Bone marrow (tissue), 2 donors: Measurements from ENCODE around the gene ABCF1.

Experiments used
- DNase-seq, 2 donors: peaks; one replicate each; lab custom pipeline; 2025; lab: John Stamatoyannopoulos, UW

ABCF1 gene

DNA sequence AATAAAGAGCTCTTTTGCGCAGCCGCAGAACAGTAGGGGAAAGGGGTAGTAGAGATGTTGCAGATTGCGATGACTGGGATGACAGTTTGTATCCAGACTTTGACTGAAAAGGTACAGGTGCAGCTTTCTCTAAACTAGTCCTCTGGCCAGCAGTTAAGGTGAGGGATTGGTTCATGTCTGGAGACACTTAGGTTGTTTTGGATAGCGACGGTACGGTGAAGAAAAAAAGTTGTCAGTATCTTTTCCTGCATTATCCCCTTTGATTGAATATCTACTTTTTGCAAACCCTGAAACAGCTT is 13.6 kb upstream of the ABCF1 start:
- DNase-seq = peak in 1 of 2 donors; percentile 71

DNA sequence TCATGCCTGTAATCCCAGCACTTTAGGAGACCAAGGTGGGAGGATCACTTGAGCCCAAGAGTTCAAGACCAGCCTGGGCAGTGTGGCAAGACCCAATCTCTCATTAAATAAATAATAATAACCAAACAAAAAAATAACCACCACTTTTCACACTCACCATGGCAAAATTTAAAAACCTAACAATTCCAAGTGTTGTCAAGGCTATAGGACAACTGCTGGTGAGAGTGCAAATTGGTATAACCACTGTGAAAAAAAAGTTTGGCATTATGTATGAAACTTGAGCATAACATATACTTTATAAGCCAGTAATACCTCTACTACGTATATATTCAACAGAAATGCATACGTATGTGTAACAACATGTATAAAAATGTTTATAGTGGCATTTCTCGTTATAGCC is 10.3 kb upstream of the ABCF1 start:
- no peak for DNase-seq

DNA sequence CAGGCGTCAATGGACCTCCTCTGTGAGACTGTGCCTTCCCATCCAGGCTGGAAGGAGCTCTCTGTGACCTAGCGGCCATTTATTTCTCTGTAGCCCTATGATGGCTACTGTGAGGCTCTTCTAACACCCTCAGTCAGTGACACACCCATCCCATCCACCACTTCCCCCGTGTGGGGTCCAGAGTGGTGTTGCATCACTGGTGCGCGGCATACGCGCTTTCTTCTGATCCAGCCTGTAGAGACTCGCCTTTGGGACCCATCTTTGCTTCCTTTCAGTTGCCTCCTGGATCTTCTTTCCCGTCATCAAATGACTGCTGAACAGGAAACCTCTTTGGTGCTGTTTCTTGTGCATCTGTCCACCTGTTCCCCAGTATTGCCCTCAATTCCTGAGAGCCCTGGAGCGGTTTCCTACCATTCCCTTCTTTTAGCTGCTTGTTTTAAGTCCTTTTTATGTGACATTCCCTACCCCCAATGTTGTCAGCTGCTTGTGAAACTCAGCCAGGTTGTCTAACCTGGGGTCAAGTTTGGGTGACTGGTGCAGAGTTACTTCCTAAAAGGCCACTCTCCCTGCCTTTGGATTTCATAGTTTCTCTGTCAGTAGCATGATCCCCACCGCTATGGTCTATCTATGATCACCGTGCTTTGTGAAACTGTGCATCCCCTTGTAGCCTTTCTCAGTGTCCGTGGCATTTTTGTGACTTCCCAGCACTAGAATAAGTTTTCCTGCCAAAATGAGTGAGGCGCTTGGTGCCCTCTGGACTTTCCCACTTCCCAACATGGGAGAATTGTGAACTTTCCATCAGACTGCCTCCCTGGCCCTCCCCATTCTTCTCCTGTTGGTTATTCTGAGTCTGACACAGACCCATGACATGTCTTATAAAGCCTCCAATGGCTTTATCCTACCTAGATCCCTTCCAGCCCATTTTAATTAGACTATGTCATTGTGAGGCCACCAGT is 8.5 kb upstream of the ABCF1 start:
- no peak for DNase-seq

DNA sequence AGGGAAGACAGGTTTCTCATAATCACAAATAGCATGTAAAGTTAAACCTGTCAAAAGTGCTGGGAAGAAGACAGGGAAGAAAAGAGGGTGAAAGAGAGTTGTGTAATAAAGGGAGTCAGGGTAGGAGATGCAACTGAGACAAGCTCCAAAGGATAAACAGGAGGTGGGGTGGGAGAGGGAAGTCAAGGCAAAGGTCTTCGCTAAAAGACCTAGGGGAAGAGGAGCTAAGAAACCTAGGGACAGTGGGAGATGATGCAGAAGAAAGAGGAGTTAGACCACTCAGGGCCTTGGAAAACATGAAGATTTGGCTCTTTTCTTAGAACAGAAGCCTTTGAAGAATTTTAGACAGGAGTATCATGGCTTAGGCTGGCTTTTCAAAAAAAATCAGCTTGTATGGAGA is 7.1 kb upstream of the ABCF1 start:
- DNase-seq = no peak

DNA sequence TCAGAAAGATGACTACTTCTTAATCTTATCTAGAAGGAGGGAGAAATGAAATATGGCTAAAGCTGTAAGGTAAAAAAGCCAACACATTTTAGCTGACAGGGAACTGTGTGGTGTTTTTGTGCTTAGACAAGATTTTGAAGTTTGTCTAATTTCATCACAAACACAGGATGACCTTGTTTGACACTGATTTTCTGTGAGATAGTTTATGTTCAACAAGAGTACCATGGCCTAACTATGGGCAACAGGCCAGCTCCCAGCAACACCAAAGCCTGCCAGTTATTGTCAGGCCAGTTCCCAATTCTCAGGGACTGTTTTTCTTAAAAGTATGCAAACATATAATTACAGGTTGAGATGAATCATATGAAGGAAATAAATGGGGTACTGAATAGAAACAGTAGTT is 5.5 kb upstream of the ABCF1 start:
- no peak for DNase-seq

DNA sequence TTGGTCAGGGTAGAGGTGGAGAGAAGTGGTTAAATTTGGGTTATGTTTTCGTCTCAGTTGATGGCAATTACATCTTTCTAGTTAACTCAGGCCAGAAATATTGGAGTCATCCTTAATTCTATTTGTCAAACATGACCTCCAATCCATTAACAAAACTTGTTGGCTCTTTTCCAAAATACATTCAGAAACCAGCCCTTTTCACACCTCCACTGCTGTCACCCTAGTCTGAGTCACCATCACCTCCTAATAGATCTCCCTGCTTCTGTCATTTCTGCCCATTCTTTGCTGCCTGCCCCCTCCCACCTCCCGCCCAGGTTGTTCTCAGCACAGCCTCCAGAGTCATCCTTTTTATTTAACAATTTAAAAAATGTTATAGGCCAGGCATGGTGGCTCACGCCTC is 3.0 kb upstream of the ABCF1 start:
- no peak for DNase-seq

DNA sequence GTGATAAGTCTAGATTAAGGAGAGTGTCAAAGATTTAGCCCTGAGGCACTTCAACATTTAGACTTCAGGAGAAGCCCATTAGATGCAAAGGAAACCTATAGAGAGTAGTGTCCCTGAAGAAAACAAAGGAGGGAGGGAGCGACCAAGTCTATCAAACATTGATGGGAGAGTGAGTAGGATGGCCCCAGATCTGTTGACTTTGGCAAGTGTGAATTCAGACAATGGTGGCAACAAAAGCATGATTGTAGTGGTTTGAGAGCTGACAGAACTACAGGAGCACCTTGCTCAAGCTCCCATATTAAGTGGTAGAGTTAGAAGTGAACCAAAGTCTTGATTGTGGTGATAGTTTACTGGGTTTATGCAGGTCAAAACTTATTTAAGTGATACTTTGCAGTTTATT is 979 bp upstream of the ABCF1 start:
- DNase-seq = no peak

DNA sequence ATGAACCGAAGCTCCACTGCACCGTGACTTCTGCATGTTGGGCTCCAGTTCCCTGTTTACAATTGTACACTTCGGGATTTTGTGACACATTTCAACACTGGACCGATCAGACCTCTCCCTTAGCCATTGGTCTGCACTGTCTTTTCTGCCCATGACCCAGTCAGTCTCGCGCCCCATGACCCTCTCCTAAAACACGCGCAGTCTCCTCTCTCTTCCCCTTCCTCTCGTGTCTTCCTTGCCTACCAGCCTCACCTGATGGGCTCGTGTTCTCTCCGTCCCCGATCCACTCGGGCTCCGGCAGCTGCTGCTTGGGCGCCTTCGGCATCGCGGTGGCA is 535 bp upstream of the ABCF1 start:
- DNase-seq = peak in 1 of 2 donors; percentile 42

DNA sequence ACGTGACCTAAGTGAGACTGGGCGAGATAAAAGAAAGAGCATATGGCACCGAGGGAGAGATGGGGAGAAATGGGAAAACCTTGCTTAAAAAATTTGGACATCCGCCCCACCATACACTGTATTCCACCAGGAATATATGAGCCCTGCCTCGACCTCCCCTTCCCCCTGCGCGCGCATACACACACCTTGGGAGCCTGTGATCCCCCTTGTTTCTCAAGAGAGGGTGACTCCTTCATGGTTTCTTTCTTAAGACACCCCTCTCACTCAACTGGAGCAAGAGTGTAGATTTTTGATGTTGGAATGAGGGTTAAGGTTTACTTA is 480 bp downstream of the ABCF1 start:
- no peak for DNase-seq

DNA sequence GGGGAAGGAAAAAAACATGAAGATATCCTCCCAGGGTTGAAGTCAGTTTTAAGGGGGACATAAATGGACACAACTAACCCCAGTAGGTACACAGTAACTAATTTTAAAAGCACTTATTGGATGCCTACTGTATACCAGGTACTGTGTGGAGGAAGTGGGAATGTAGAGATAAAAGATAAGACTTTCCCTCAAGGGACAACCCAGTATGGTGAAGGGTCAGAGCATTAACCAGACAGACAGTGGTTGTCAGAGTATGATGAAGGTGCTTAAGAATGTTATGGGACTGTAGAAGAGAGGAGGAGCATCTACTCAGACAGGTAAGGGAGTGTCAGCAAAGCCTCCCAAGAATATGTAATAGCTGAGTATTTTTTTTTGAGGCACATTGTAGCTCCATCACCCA is 906 bp downstream of the ABCF1 start:
- no peak for DNase-seq

DNA sequence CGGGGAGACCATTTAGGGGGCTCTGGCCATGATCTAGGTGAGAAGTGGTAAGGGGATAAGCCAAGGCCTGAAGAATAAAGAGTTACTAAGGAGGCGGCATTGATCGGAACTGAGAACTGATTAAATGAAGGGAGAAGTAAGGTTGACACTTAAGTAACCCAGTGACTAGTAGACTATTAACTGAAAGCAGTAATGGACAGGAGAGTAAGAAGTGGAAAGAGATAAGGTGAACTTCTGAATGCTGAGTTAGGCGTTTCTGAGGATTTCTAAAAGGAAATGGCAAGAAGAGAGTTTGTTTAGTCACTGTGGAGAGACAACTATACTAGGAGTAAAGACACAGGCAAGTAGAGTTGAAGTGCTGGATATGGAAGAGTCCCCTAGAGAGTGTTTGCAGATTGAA is 1.9 kb downstream of the ABCF1 start:
- DNase-seq = no peak

DNA sequence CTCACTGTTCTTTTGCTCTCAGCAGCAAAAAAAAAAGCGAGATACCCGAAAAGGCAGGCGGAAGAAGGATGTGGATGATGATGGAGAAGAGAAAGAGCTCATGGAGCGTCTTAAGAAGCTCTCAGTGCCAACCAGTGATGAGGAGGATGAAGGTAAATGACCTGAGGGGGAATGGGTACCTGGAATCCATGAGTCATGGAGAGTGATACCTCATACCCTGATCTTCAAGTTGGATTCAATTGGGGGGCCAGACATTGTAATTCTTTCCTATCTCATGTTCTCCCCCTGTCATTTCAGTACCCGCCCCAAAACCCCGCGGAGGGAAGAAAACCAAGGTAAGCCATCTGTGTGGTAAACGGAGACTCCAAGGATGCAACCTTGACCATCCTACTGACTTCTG is 6.8 kb downstream of the ABCF1 start:
- no peak for DNase-seq

DNA sequence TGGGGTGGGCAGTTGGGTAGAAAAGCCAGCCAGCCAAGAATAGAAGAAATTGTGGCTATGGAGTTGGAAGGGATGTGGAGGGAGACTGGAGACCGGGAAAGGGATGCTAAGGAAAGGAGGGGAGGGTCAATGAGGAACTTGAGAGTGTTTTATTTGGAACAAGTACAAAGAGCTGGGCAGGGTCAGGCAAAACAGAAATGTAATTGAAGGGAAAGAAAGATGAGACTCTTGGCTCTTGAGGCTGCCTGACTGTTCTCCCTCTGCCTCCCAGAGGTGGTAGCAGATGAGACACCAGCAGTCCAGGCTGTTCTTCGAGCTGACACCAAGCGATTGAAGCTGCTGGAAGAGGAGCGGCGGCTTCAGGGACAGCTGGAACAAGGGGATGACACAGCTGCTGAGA is 12.7 kb downstream of the ABCF1 start:
- DNase-seq = no peak

DNA sequence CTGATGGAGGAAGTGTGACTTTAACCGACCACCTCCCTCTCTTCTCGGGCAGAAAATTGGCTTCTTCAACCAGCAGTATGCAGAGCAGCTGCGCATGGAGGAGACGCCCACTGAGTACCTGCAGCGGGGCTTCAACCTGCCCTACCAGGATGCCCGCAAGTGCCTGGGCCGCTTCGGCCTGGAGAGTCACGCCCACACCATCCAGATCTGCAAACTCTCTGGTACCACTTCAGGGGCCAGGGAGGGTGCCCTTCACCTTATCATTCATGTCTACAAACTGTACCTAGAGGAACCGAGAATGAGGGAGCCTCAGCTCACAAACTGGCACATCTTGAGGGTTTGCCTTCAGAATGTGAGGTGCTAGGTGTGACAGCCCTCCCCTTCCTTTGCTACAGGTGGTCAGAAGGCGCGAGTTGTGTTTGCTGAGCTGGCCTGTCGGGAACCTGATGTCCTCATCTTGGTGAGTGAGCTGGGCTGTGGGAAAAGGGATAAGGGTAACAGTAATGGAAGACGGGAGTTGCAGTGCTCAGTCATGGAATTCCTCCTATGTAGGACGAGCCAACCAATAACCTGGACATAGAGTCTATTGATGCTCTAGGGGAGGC is 18.6 kb downstream of the ABCF1 start:
- no peak for DNase-seq

DNA sequence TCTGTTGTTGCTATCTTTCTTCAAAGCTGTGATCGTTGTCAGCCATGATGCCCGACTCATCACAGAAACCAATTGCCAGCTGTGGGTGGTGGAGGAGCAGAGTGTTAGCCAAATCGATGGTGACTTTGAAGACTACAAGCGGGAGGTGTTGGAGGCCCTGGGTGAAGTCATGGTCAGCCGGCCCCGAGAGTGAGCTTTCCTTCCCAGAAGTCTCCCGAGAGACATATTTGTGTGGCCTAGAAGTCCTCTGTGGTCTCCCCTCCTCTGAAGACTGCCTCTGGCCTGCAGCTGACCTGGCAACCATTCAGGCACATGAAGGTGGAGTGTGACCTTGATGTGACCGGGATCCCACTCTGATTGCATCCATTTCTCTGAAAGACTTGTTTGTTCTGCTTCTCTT is 19.3 kb downstream of the ABCF1 start:
- DNase-seq = no peak

DNA sequence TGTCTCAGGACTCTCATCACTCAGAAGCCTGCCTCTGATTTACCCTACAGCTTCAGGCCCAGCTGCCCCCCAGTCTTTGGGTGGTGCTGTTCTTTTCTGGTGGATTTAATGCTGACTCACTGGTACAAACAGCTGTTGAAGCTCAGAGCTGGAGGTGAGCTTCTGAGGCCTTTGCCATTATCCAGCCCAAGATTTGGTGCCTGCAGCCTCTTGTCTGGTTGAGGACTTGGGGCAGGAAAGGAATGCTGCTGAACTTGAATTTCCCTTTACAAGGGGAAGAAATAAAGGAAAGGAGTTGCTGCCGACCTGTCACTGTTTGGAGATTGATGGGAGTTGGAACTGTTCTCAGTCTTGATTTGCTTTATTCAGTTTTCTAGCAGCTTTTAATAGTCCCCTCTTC is 19.8 kb downstream of the ABCF1 start:
- DNase-seq = no peak

DNA sequence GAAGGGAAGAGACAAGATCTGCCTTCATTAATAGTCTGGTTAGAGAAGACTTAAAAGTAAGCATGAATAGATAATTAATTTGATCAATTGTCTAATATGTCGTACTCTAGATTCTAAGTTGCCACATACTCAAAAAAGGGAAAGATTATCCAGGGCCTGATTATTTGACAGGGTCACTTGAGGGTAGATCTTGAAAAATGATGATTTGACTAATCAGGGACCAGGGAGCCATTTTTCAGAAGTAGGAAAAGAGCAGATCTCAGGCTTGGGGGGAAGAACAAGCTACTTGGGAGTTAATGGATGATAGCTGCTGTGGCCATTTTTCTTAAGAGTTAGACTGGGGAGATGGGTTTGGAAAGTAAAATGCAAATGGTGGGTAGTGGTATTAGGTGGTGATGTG is 21.0 kb downstream of the ABCF1 start:
- DNase-seq = no peak

DNA sequence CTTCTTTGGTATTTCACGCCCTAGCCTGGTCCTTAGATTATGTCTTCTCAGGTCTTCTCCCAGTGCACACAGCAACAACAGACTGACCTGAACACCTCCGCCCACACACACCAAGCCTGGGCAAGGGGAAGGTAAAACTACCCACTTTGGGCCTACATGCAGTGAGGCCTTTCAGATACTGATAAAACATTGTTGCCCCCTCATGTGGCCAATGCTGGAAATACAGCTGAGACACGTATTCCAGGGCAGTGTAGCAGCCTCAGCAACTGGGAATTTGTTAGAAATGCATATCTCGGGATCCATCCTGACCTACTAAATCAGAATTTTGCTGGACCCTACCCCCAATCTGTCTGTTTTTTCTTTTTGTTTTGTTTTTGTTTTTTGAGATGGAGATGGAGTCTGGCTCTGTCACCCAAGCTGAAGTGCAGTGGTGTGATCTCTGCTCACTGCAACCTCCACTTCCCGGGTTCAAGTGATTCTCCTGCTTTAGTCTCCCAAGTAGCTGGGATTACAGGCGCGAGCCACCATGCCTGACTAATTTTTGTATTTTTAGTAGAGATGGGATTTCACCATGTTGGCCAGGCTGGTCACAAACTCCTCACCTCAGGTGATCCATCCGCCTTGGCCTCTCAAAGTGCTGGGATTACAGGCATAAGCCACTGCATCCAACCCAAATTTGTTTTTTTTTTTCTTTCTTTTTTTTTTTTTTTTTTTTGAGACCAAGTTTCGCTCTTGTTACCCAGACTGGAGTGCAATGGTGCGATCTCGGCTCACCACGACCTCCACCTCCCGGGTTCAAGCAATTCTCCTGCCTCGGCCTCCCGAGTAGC is 26.3 kb downstream of the ABCF1 start:
- peak; percentile 33 to 39 for DNase-seq

DNA sequence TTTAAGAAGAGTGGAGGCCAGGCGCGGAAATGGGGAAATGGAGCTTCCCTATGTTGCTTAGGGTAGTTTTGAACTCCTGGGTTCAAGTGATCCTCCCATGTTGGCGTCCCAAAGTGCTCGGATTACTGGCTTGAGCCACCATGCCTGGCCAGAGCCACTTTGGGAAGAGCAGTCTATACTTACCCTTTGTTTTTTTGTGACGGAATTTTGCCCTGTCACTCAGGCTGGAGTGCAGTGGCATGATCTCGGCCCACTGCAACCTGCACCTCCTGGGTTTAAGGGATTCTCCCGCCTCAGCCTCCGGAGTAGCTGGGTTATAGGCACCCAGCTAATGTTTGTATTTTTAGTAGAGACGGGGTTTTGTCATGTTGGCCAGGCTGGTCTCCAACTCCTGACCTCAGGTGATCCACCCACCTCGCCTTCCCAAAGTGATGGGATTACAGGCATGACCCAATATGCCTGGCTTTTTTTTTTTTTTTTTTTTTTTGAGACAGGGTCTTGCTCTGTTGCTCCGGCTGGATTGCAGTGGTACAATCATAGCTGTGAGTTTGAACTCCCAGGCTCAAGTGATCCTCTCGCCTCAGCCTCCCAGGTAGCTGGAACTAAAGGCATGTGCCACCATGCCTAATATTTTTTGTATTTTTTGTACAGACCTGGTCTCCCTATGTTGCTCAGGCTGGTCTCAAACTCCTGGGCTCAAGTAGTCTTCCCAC is 27.8 kb downstream of the ABCF1 start:
- DNase-seq = no peak

DNA sequence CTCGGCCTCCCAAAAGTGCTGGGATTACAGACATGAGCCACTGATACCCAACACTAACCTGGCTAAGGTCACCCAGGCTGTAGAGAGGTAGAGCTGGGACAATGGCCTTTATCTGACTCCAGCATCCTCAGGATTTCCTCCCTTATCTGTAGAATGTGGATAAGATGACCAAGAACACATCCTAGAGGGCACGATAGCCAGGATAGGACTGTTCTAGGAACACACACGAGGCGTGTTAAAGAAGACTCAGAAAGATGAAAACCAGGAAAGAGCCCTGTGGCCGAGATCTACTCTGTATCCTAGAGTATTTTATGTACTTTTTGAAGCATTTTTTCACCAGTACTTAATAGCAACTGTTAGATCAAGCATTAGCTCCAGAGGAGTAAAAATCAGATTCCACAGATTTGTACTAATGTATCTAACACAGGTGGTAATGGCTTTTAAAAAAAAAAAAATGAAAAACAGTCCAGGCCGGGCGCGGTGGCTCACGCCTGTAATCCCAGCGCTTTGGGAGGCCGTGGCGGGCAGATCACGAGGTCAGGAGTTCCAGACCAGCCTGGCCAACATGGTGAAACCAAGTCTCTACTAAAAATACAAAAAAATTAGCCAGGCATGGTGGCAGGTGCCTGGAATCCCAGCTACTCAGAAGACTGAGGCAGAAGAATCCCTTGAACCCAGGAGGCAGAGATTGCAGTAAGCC is 28.5 kb downstream of the ABCF1 start:
- no peak for DNase-seq

DNA sequence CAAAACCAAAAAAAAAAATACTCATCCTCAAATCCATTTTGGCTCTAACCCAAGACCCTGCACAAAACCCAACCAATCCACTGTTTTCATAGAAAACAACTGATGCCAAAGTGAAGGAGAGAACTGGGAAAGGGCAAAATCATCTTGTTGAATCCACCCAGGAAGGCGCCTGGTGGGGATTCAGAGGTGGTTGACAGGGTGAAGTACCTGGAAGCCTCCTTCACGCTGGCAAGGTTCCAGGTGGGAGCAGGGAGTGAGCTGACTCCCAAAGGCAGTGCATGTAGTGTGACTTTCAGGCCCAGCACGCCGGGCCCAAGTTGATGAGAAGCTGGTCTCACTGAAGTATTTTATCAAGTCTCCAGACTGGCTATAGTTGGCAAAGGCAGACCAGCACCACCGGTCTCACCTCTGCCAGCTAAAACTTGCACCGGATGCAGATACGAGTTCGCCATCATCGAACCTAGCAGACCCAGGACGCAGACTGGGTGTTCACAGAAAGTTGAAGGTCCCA is 29.3 kb downstream of the ABCF1 start:
- no peak for DNase-seq

DNA sequence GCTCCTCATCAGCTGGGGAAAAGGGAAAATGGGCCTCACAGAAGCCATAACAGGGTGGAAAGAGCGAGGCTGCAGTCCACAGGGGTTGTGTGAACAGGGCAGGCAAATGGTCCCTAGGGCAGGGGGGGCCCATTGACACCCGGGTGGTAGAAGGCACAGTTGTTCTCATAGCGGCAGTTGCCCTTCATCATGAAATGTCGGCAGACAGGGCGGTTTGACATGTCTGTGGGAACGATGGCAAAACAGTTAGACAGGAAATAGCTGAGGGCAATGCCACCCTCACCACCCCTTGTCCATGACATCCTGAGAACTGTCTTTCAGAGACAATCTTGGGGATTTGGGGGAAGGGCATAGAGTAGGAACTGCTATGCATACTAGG is 30.2 kb downstream of the ABCF1 start:
- no peak for DNase-seq
